Neural cell (in vitro differentiated cells): ENCODE data around the gene SLC24A1. TPM values are rescaled to one million over a fixed set of nuclear protein-coding genes. Genes with fewer than 3 reads are reported as not detected.

ENCODE experiments used
- H2AFZ ChIP-seq: fragments of 200-600, 300-800 bp; sonication (generic), shearing (Covaris generic); 2 replicates; pipeline ENCODE4 v1.6.0; 2014; ENCODE audit warnings: low read depth, mild to moderate bottlenecking, antibody characterized with exemption, low read length, moderate library complexity
- H3F3A ChIP-seq: fragments of 200-600 bp; shearing (Covaris generic); 2 replicates; pipeline ENCODE4 v1.6.1; 2016; ENCODE audit warnings: mild to moderate bottlenecking, moderate library complexity, mixed read lengths, antibody characterized with exemption, low read length; ENCODE audit not compliant: insufficient read depth, poor library complexity, severe bottlenecking
- H3K27ac ChIP-seq: fragments of 200-600, 300-800 bp; sonication (generic), shearing (Covaris generic); 2 replicates; pipeline ENCODE4 v1.5.1; 2014; ENCODE audit warnings: mild to moderate bottlenecking, low read length, moderate library complexity
- H3K27me3 ChIP-seq: fragments of 300-800, 200-600 bp; sonication (generic), shearing (Covaris generic); 2 replicates; pipeline ENCODE4 v1.6.0; 2014; ENCODE audit warnings: mild to moderate bottlenecking, low read depth, low read length, moderate library complexity; ENCODE audit not compliant: insufficient read depth
- H3K36me3 ChIP-seq: fragments of 300-800, 200-600 bp; sonication (generic), shearing (Covaris generic); 2 replicates; pipeline ENCODE4 v1.5.1; 2014; ENCODE audit warnings: mild to moderate bottlenecking, antibody characterized with exemption, low read length, moderate library complexity; ENCODE audit not compliant: insufficient read depth
- H3K4me2 ChIP-seq: fragments of 300-800, 200-600 bp; sonication (generic), shearing (Covaris generic); 2 replicates; pipeline ENCODE4 v1.6.0; 2014; ENCODE audit warnings: mild to moderate bottlenecking, low read length
- H3K4me3 ChIP-seq: fragments of 300-800, 200-600 bp; sonication (generic), shearing (Covaris generic); 2 replicates; pipeline ENCODE4 v1.5.1; 2014; ENCODE audit warnings: mild to moderate bottlenecking, low read length, moderate library complexity
- H3K79me2 ChIP-seq: fragments of 200-600 bp; shearing (Covaris generic); replicated peaks from 2 replicates; pipeline ENCODE4 v1.6.0; 2014; ENCODE audit warnings: mild to moderate bottlenecking, low read length, moderate library complexity; ENCODE audit not compliant: insufficient read depth
- H3K9ac ChIP-seq: fragments of 300-800, 200-600 bp; sonication (generic), shearing (Covaris generic); 2 replicates; pipeline ENCODE4 v1.6.1; 2016; ENCODE audit warnings: mild to moderate bottlenecking, low read length, mixed read lengths
- H3K9me2 ChIP-seq: fragments of 200-600 bp; shearing (Covaris generic); 2 replicates; pipeline ENCODE4 v1.6.1; 2016; ENCODE audit warnings: mild to moderate bottlenecking, low read length, mixed read lengths; ENCODE audit not compliant: insufficient read depth
- H3K9me3 ChIP-seq: fragments of 200-600, 300-800 bp; sonication (generic), shearing (Covaris generic); 2 replicates; pipeline ENCODE4 v1.6.1; 2016; ENCODE audit warnings: mild to moderate bottlenecking, mixed run types, low read length, moderate library complexity, mixed read lengths
- H4K20me1 ChIP-seq: fragments of 200-600 bp; shearing (Covaris generic); 2 replicates; pipeline ENCODE4 v1.6.1; 2016; ENCODE audit warnings: mild to moderate bottlenecking, mixed run types; ENCODE audit not compliant: insufficient read depth
- EP300 ChIP-seq: fragments of 450-650 bp; conservative IDR thresholded peaks from 2 replicates; pipeline ENCODE4 v1.6.1; 2014; ENCODE audit warnings: antibody characterized with exemption, mild to moderate bottlenecking, moderate library complexity; ENCODE audit not compliant: poor library complexity, severe bottlenecking
- EZH2 ChIP-seq: fragments of 200-600, 300-800 bp; shearing (Covaris generic), sonication (generic); IDR thresholded peaks from 2 replicates; pipeline ENCODE4 v1.6.1; 2014; ENCODE audit warnings: antibody characterized with exemption, low read length, borderline replicate concordance, mild to moderate bottlenecking; ENCODE audit not compliant: insufficient read depth, poor library complexity, severe bottlenecking
- MXI1 ChIP-seq: fragments of 450-650 bp; conservative IDR thresholded peaks from 2 replicates; pipeline ENCODE4 v1.6.1; 2014; ENCODE audit warnings: antibody characterized with exemption, mild to moderate bottlenecking; ENCODE audit not compliant: poor library complexity, severe bottlenecking
- POLR2AphosphoS5 ChIP-seq: IDR thresholded peaks from 2 replicates; pipeline ENCODE4 v1.6.1; 2012
- RAD21 ChIP-seq: fragments of 450-650 bp; conservative IDR thresholded peaks from 2 replicates; pipeline ENCODE4 v1.6.1; 2014; ENCODE audit warnings: antibody characterized with exemption, mild to moderate bottlenecking, moderate library complexity
- SMC3 ChIP-seq: fragments of 450-650 bp; conservative IDR thresholded peaks from 2 replicates; pipeline ENCODE4 v1.6.1; 2014; ENCODE audit warnings: antibody characterized with exemption, mild to moderate bottlenecking, moderate library complexity; ENCODE audit not compliant: poor library complexity
- TAF1 ChIP-seq: IDR thresholded peaks from 2 replicates; pipeline ENCODE4 v1.6.1; 2012; ENCODE audit warnings: low read depth
- polyA plus RNA-seq: library from polyadenylated mRNA; depleted of rRNA; stranded (reverse); fragments of >200 nt; gene quantifications from 2 replicates; pipeline ENCODE4 v1.2.3, GENCODE V29; 2014
- TF ChIP-seq, protein P1 (sequence below): fragments of 450-650 bp; IDR thresholded peaks from 2 replicates; pipeline ENCODE4 v1.5.1; 2014; ENCODE audit warnings: antibody characterized with exemption, mild to moderate bottlenecking, moderate library complexity; ENCODE audit not compliant: poor library complexity, severe bottlenecking
- TF ChIP-seq, protein P2 (sequence below): IDR thresholded peaks from 2 replicates; pipeline ENCODE4 v1.6.1; 2012; ENCODE audit warnings: borderline replicate concordance

Gene SLC24A1
- polyA plus RNA-seq, 1 donor from 2014 or later: 0.72 TPM

DNA sequence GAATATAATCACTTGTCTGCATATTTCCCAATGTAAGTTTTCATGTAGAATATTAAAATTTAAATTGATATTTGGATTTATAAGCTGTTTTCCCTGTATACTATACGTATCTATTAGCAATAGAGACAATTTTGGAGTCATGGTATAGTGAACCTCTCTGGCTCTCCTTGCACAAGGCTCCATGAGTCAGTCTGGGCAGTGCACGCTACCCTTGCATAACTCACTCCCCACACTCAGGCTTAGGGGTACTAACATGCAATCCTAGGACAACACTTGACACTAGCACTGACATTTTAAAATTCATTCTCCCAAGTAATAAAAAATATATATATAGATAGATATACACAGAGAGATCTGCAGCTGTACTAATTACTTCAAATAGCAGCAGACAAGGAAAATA lies 39.2 kb downstream of the SLC24A1 start:
- Histone ChIP-seq H4K20me1 (no peaks in the 10 kb centered on the region), H3K4me2 (no peak overlapping the region), H3K27ac (no peak overlapping the region), H3K4me3 (no peak overlapping the region), H3K9me3 (no peaks in the 10 kb centered on the region), H3K27me3 (no peaks in the 10 kb centered on the region), H3K9me2 (no peaks in the 10 kb centered on the region), H3K9ac (no peak overlapping the region), H3F3A (no peaks in the 10 kb centered on the region), H3K79me2 (no peaks in the 10 kb centered on the region), H3K36me3 (peaks cover 5% of the 10 kb centered on the region), H2AFZ (no peak overlapping the region)
- TF ChIP-seq, protein P1, sequence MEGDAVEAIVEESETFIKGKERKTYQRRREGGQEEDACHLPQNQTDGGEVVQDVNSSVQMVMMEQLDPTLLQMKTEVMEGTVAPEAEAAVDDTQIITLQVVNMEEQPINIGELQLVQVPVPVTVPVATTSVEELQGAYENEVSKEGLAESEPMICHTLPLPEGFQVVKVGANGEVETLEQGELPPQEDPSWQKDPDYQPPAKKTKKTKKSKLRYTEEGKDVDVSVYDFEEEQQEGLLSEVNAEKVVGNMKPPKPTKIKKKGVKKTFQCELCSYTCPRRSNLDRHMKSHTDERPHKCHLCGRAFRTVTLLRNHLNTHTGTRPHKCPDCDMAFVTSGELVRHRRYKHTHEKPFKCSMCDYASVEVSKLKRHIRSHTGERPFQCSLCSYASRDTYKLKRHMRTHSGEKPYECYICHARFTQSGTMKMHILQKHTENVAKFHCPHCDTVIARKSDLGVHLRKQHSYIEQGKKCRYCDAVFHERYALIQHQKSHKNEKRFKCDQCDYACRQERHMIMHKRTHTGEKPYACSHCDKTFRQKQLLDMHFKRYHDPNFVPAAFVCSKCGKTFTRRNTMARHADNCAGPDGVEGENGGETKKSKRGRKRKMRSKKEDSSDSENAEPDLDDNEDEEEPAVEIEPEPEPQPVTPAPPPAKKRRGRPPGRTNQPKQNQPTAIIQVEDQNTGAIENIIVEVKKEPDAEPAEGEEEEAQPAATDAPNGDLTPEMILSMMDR: no peak
- TF ChIP-seq RAD21: no peak
- no peak for TF ChIP-seq EZH2
- TF ChIP-seq POLR2AphosphoS5: no peak
- TF ChIP-seq EP300: no peak
- TF ChIP-seq MXI1: no peak
- TF ChIP-seq SMC3: no peak
- TF ChIP-seq TAF1: no peak
- TF ChIP-seq, protein P2, sequence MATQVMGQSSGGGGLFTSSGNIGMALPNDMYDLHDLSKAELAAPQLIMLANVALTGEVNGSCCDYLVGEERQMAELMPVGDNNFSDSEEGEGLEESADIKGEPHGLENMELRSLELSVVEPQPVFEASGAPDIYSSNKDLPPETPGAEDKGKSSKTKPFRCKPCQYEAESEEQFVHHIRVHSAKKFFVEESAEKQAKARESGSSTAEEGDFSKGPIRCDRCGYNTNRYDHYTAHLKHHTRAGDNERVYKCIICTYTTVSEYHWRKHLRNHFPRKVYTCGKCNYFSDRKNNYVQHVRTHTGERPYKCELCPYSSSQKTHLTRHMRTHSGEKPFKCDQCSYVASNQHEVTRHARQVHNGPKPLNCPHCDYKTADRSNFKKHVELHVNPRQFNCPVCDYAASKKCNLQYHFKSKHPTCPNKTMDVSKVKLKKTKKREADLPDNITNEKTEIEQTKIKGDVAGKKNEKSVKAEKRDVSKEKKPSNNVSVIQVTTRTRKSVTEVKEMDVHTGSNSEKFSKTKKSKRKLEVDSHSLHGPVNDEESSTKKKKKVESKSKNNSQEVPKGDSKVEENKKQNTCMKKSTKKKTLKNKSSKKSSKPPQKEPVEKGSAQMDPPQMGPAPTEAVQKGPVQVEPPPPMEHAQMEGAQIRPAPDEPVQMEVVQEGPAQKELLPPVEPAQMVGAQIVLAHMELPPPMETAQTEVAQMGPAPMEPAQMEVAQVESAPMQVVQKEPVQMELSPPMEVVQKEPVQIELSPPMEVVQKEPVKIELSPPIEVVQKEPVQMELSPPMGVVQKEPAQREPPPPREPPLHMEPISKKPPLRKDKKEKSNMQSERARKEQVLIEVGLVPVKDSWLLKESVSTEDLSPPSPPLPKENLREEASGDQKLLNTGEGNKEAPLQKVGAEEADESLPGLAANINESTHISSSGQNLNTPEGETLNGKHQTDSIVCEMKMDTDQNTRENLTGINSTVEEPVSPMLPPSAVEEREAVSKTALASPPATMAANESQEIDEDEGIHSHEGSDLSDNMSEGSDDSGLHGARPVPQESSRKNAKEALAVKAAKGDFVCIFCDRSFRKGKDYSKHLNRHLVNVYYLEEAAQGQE: no peak

DNA sequence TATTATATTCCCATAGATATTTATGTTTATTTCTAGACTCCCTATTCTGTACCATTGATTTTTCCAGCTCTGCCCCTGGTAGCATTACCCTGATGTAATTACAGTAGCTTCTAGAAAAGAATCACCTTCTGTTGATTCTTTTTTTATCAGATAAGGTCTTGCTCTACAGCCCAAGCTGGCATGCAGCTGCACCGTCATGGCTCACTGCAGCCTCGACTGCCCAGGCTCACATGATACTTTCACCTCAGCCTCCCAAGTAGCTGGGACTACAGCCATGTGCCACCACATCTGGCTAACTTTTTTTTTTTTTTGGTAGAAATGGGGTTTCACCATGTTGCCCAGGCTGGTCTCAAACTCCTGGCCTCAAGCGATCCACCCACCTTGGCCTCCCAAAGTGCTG lies 41.8 kb downstream of the SLC24A1 start:
- Histone ChIP-seq H3K9me2 (no peaks in the 10 kb centered on the region), H4K20me1 (no peaks in the 10 kb centered on the region), H3K9me3 (no peaks in the 10 kb centered on the region), H3K36me3 (peaks cover 5% of the 10 kb centered on the region), H3K27ac (no peak overlapping the region), H3K79me2 (no peaks in the 10 kb centered on the region), H2AFZ (no peak overlapping the region), H3K27me3 (no peaks in the 10 kb centered on the region), H3K4me2 (no peak overlapping the region), H3F3A (no peaks in the 10 kb centered on the region), H3K9ac (no peak overlapping the region), H3K4me3 (no peak overlapping the region)
- TF ChIP-seq MXI1 (no peak), EZH2 (no peak), RAD21 (no peak), EP300 (no peak), POLR2AphosphoS5 (no peak), TAF1 (no peak), SMC3 (no peak)
- TF ChIP-seq, protein P1: no peak
- TF ChIP-seq, protein P2: no peak
